Parathyroid adenoma (tissue), 2 donors: ENCODE results near the gene AHNAK2.
"Not testable (repeated sequence)": the region's sequence is repeated elsewhere in the genome, so short reads cannot be mapped to it uniquely, and the experiment has no call there.

Experiments used
- H2AFZ ChIP-seq: fragments of 300-600 bp; sonication (generic); one replicate; pipeline ENCODE4 v1.7.0; 2017; ENCODE audit warnings: antibody characterized with exemption, mild to moderate bottlenecking
- H3K27ac ChIP-seq: fragments of 300-600 bp; sonication (generic); one replicate; pipeline ENCODE4 v1.7.0; 2017
- H3K27me3 ChIP-seq: fragments of 300-600 bp; sonication (generic); one replicate; pipeline ENCODE4 v1.7.0; 2017; ENCODE audit warnings: low read length; ENCODE audit not compliant: control insufficient read depth, insufficient read depth
- H3K36me3 ChIP-seq: fragments of 300-600 bp; sonication (generic); one replicate; pipeline ENCODE4 v1.7.0; 2017; ENCODE audit warnings: low read length; ENCODE audit not compliant: control insufficient read depth, insufficient read depth
- H3K4me1 ChIP-seq: fragments of 300-600 bp; sonication (generic); one replicate; pipeline ENCODE4 v1.7.0; 2017; ENCODE audit warnings: control low read depth
- H3K4me2 ChIP-seq: fragments of 300-600 bp; sonication (generic); one replicate; pipeline ENCODE4 v1.7.0; 2017; ENCODE audit warnings: low read length
- H3K4me3 ChIP-seq: fragments of 300-600 bp; sonication (generic); one replicate; pipeline ENCODE4 v1.7.0; 2017; ENCODE audit warnings: low read depth, low read length
- H3K79me2 ChIP-seq: fragments of 300-600 bp; sonication (generic); one replicate; pipeline ENCODE4 v1.7.0; 2017; ENCODE audit warnings: control low read depth
- H3K9ac ChIP-seq: fragments of 300-600 bp; sonication (generic); one replicate; pipeline ENCODE4 v1.7.0; 2017; ENCODE audit warnings: mild to moderate bottlenecking
- H3K9me3 ChIP-seq: fragments of 300-600 bp; sonication (generic); one replicate; pipeline ENCODE4 v1.7.0; 2017; ENCODE audit warnings: low read length; ENCODE audit not compliant: control insufficient read depth
- TF ChIP-seq, protein P1 (sequence below): fragments of 300-600 bp; sonication (generic); IDR thresholded peaks from one replicate; pipeline ENCODE4 v1.7.0; 2017; ENCODE audit warnings: antibody characterized with exemption, mild to moderate bottlenecking
- donor health status: primary hyperparathyroidism.

The AHNAK2 gene

DNA sequence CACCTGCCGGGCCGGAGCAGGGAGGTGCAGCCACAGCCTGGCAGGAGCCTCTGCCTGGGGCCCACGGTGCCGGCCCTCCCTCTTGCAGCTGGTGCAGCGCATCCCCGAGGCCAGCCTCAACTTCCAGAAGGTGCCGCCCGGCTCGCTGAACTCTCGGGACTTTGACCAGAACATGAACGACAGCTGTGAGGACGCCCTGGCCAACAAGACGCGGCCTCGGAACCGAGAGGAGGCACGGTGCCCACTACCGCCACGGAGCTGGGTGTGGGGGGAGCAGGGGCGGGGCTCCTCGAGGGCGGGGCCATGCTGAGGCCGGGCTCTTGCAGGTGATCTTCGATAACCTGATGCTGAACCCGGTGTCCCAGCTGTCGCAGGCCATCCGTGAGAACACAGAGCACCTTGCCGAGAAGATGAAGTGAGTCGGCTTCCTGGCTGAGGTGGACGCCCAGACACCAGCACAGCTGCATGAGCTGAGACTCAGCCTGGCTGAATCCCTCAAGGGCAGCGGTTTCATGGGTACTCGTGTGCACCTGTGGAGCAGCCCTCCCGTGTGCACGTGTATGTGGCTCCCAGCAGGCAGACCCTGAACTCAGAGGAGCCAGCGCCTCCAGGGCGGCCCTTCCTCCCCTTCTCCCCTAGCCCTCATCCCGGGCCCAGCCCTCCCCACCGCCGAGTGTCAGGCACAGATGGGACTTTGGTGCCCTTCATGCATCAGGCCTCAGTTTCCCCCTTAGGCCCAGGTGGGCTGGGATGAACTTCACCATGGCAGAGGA is 84.6 kb downstream of the AHNAK2 start:
- H3K27me3 ChIP-seq = no peaks in the 10 kb centered on the region
- H3K4me3 ChIP-seq = no peak overlapping the region
- H3K36me3 ChIP-seq = no peaks in the 10 kb centered on the region
- H2AFZ ChIP-seq = no peak overlapping the region
- H3K4me2 ChIP-seq = no peak overlapping the region
- H3K27ac ChIP-seq = no peak overlapping the region
- H3K79me2 ChIP-seq = no peaks in the 10 kb centered on the region
- H3K9ac ChIP-seq = no peak overlapping the region
- TF ChIP-seq, protein P1, sequence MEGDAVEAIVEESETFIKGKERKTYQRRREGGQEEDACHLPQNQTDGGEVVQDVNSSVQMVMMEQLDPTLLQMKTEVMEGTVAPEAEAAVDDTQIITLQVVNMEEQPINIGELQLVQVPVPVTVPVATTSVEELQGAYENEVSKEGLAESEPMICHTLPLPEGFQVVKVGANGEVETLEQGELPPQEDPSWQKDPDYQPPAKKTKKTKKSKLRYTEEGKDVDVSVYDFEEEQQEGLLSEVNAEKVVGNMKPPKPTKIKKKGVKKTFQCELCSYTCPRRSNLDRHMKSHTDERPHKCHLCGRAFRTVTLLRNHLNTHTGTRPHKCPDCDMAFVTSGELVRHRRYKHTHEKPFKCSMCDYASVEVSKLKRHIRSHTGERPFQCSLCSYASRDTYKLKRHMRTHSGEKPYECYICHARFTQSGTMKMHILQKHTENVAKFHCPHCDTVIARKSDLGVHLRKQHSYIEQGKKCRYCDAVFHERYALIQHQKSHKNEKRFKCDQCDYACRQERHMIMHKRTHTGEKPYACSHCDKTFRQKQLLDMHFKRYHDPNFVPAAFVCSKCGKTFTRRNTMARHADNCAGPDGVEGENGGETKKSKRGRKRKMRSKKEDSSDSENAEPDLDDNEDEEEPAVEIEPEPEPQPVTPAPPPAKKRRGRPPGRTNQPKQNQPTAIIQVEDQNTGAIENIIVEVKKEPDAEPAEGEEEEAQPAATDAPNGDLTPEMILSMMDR = no peak
- no peaks in the 10 kb centered on the region for H3K9me3 ChIP-seq
- H3K4me1 ChIP-seq = peaks cover 11% of the 10 kb centered on the region

DNA sequence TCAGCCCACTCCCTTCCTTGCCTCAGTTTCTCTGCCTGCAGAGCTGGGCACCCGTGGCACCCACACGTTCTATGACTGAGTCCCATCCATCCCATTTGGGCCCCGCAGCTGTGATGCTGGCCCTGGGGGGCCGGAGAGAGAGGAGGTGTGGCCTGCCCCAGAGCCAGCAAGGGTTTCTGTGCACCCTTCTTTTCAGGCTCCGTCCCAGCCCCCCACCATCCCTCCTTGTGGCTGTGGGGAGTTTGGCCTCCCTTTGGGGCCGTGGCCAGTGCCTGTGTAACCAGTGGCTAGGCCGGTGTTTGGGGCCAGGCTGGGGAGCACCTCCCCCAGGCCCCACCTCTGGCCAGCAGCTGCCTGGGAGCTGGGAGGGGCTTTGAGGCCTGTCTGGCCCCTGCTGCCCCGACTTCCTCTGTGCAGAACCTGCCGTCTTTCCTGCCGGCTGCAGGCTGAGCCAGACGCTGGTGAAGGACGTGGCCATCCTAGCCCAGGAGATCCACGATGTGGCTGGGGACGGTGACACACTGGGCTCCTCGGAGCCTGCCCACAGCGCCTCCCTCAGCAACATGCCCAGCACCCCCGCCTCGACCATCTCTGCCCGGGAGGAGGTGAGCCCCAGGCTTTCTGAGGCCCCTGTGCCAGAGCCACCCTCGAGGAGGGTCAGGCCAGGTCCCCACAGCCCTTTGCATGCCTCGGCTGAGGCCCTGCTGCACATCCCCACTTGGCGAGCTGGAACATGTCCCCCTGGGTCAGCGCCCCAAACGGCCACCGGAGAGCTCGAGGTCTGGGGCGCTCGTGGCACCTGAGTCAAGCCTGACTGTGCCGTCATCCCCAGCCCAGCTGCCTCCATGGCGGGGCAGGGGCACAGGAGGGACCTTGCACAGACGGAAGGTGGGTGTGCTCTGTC is 85.4 kb downstream of the AHNAK2 start:
- no peaks in the 10 kb centered on the region for H3K79me2 ChIP-seq
- H3K9me3 ChIP-seq = no peaks in the 10 kb centered on the region
- H3K36me3 ChIP-seq = no peaks in the 10 kb centered on the region
- H3K27ac ChIP-seq = no peak overlapping the region
- TF ChIP-seq, protein P1 = no peak
- no peak overlapping the region for H3K4me2 ChIP-seq
- H3K4me3 ChIP-seq = no peak overlapping the region
- H3K27me3 ChIP-seq = no peaks in the 10 kb centered on the region
- no peak overlapping the region for H2AFZ ChIP-seq
- no peak overlapping the region for H3K9ac ChIP-seq
- peaks cover 11% of the 10 kb centered on the region for H3K4me1 ChIP-seq

DNA sequence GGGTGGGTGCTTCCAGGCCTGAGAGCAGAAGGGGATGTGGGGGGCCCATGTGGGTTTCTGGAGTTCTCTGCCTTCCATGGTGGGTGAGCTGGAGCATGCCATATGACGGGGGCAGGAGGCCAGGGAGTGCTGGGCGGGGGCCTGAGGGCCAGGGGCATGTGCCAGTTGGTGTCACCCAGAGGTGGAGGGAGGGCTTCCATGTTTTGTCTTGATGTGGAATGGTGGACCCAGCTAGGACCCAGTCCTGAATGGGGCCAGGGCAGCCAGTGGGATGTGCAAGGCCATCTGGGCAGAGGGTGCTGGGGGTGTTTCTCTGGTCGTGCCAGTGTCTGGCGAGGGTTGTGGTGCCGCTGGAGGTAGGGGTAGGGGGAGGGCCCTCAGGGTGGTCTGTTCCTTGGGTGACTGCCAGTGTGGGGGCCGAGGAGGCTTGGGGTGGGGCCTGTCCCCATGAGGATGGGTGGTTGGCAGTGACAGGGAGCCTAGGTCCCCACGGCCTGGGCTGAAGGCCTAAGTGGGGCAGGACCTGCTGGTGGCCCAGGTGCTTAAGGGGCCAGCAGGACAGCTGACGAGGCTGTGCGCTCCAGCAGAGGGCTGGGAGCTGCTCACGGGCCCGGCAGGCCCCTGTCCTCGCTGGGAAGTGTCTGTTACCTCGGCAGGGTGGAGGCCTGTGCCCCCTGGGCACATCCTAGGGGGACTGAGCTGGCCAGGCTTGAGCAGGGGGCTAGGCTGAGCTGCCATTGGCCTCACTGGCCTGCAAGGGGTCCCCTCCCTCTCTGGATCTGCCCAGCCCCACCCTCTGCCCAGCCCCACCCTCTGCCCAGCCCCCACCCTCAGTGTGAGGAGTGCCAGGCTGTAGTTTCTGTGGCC is 86.3 kb downstream of the AHNAK2 start:
- Histone ChIP-seq H3K4me3 (no peak overlapping the region), H3K9ac (no peak overlapping the region), H2AFZ (no peak overlapping the region), H3K4me1 (peaks cover 11% of the 10 kb centered on the region), H3K27ac (no peak overlapping the region), H3K4me2 (no peak overlapping the region), H3K79me2 (no peaks in the 10 kb centered on the region), H3K9me3 (no peaks in the 10 kb centered on the region), H3K27me3 (no peaks in the 10 kb centered on the region), H3K36me3 (no peaks in the 10 kb centered on the region)
- TF ChIP-seq, protein P1 = no peak

DNA sequence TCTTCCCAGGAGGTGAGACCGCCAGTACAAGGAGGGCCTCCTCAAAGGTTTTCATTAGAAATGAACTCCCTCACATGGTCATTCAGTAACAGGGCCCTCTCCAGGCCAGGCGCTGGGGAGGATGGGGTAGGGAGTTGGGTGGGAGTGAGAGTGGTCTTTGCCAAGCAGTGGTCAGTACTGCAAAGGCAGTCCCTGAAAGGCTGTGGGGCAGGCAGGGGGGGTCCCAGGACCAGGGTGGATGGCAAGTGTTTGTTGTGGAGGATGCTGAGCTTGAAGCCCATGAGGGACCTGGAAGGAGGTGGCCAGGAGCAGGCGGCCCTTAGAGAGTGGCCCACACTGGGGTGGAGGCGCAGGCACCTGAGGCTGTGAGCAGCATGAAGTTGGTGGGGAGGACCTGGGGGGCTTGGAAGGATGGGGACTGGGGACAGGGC is 87.0 kb downstream of the AHNAK2 start:
- TF ChIP-seq, protein P1 = no peak
- no peak overlapping the region for H3K27ac ChIP-seq
- H3K4me1 ChIP-seq = peaks cover 11% of the 10 kb centered on the region
- no peaks in the 10 kb centered on the region for H3K9me3 ChIP-seq
- no peak overlapping the region for H2AFZ ChIP-seq
- no peaks in the 10 kb centered on the region for H3K27me3 ChIP-seq
- H3K9ac ChIP-seq = no peak overlapping the region
- no peaks in the 10 kb centered on the region for H3K36me3 ChIP-seq
- no peak overlapping the region for H3K4me2 ChIP-seq
- H3K79me2 ChIP-seq = no peaks in the 10 kb centered on the region
- no peak overlapping the region for H3K4me3 ChIP-seq

DNA sequence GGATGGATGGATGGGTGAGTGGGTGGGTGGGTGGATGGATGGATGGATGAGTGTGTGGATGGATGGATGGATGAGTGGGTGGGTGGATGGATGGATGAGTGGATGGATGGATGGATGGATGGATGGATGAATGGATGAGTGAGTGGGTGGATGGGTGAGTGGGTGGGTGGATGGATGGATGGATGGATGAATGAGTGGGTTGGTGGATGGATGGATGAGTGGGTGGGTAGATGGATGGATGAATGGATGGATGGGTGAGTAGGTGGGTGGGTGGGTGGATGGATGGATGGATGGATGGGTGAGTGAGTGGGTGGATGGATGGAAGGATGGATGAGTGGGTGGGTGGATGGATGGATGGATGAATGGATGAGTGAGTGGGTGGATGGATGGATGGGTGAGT is 87.9 kb downstream of the AHNAK2 start:
- H3K4me3 ChIP-seq, H3K27ac ChIP-seq, H3K9ac ChIP-seq, H3K4me1 ChIP-seq, H2AFZ ChIP-seq, H3K36me3 ChIP-seq, H3K27me3 ChIP-seq, H3K79me2 ChIP-seq, H3K4me2 ChIP-seq, H3K9me3 ChIP-seq: not testable (repeated sequence)
